ENCODE measurements around the gene RTN4RL1.

The RTN4RL1 gene

GRCh38 chr17:2050300-2051060 lies 25.3 kb upstream of the RTN4RL1 start:
- peak in 6 of 10 donors; percentile 32 to 88 (median 57) for DNase-seq
- intact Hi-C loops (cut with DNase I) = no loop called here

GRCh38 chr17:2049333-2050299 lies 24.5 kb upstream of the RTN4RL1 start:
- DNase-seq = peak; percentile 61 to 97 (median 77)
- intact Hi-C loops (cut with DNase I) = no loop called here

GRCh38 chr17:2048805-2049204 lies 23.7 kb upstream of the RTN4RL1 start:
- intact Hi-C loops (cut with DNase I) = no loop called here
- DNase-seq = no peak

GRCh38 chr17:2047590-2047989 lies 22.5 kb upstream of the RTN4RL1 start:
- intact Hi-C loops (cut with DNase I) = no loop called here

GRCh38 chr17:2044263-2044894 lies 19.2 kb upstream of the RTN4RL1 start:
- no peak for DNase-seq
- intact Hi-C loops (cut with DNase I) = no loop called here

More at GRCh38 chr17:2047590-2047989, 22.5 kb upstream of the RTN4RL1 start:
- no peak for DNase-seq

DNA sequence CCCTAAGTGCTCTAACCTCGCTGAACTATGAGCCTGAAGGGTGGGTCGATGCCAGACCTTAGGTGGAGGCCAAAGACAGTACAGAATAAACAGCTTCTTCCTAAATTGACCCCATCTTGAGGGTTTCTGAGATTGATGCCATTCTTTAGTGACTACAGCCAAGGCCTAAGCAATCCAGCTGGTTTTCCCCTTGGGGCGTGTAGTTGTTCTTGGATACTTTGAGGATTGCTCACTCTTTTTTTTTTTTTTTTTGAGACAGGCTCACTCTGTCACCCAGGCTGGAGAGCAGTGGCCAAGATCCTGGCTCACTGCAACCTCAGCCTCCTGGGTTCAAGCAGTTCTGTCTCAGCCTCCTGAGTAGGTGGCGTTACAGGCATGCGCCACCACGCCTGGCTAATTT lies 18.7 kb upstream of the RTN4RL1 start:
- intact Hi-C loops (cut with DNase I) = no loop called here
- no peak for DNase-seq

- DNase-seq = no peak
- intact Hi-C loops (cut with DNase I) = no loop called here
These were observed 17.8 kb upstream of the RTN4RL1 start for GRCh38 chr17:2042933-2043332.

- intact Hi-C loops (cut with DNase I) = no loop called here
- DNase-seq = no peak
These were observed 17.3 kb upstream of the RTN4RL1 start for GRCh38 chr17:2042390-2042847.

GRCh38 chr17:2041561-2042389 lies 16.6 kb upstream of the RTN4RL1 start, which contains the start of gene OVCA2:
OVCA2 (plus strand) TSS chr17:2042022; CDS start chr17:2042048, 26 bp downstream.
- intact Hi-C loops (cut with DNase I) = no loop called here
- DNase-seq = peak; percentile 88 to 99 (median 96)

GRCh38 chr17:2040942-2041560 lies 15.9 kb upstream of the RTN4RL1 start:
- intact Hi-C loops (cut with DNase I) = no loop called here
- no peak for DNase-seq

GRCh38 chr17:2040219-2040827 lies 15.2 kb upstream of the RTN4RL1 start:
- no peak for DNase-seq
- intact Hi-C loops (cut with DNase I) = no loop called here

GRCh38 chr17:2037155-2037554 lies 12.0 kb upstream of the RTN4RL1 start:
- DNase-seq = no peak
- intact Hi-C loops (cut with DNase I) = loop anchor here (10.0 kb wide), 1 partner anchor 322 kb away; the partner anchor contains the start of gene TLCD2

GRCh38 chr17:2035541-2036488 lies 10.7 kb upstream of the RTN4RL1 start:
- intact Hi-C loops (cut with DNase I) = loop anchor here (10.0 kb wide), 1 partner anchor 321 kb away; the partner anchor contains the start of gene TLCD2
- DNase-seq = peak in 1 of 10 donors; percentile 5

GRCh38 chr17:2034806-2035540 lies 9.8 kb upstream of the RTN4RL1 start:
- no peak for DNase-seq
- intact Hi-C loops (cut with DNase I) = loop anchor here (10.0 kb wide), 1 partner anchor 320 kb away; the partner anchor contains the start of gene TLCD2

DNA sequence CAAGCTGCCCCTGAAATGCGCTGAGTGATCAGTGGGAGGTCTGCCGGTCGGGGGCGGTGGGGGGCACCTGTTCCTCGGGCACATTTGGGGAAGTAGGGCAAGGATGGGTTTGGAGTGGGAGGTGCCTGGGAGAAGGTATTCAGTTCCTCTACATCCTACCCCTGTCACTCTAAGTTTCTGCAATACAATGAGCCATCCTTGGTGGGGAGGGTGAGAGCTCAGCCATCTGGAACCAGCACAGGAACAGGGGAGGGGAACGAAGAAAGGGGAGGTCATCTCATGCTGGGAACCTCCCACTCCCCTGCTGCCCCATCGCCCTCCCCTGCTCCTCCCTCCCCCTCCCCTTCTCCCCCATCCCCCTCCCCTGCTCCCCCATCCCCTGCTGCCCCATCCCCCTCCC lies 9.0 kb upstream of the RTN4RL1 start:
- intact Hi-C loops (cut with DNase I) = loop anchor here (10.0 kb wide), 1 partner anchor 319 kb away; the partner anchor contains the start of gene TLCD2
- DNase-seq = no peak

GRCh38 chr17:2033153-2033552 lies 8.0 kb upstream of the RTN4RL1 start:
- DNase-seq = no peak
- intact Hi-C loops (cut with DNase I) = loop anchor here (10.0 kb wide), 1 partner anchor 318 kb away; the partner anchor contains the start of gene TLCD2

DNA sequence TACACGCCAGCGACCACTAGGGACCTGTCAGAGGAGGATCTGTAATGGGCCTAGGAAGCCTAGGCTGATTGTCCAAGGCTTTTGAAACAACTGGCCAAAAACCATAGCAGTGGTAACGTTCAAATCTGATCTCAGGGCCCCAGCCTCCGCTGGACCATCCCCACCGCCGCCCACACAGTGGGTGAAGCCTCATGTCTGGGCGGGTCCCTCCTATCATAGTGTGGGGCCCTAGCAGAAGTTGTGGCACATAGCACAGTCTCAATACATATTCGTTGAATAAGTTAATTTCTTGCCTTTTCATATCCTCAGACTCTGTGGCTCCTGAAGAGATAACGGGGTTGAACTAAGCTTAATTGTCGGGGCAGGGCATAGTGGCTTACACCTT lies 5.6 kb upstream of the RTN4RL1 start:
- intact Hi-C loops (cut with DNase I) = loop anchor here (10.0 kb wide), 1 partner anchor 316 kb away; the partner anchor contains the start of gene TLCD2
- peak in 2 of 10 donors; percentile 58 to 84 for DNase-seq
